RWPE2 (cell line): ENCODE measurements around the gene CYYR1.
A peak's percentile ranks its signal among the peaks of the same experiment; 100 is the strongest.

Source experiments
- ATAC-seq: fragments of 200-7000 bp; cut with Tn5 transposase; 3 replicates; pipeline ENCODE4 v1.9.1; 2021; ENCODE audit warnings: low read depth
- DNase-seq: peaks from one replicate; pipeline ENCODE4 v3.0.0-alpha.2; 2020; ENCODE audit warnings: low spot score
- H3K27ac ChIP-seq: fragments of 450-650 bp; 2 replicates; pipeline ENCODE4 v1.5.1; 2017; ENCODE audit warnings: mild to moderate bottlenecking; ENCODE audit not compliant: poor library complexity, severe bottlenecking
- H3K27me3 ChIP-seq: fragments of 250-450 bp; sonication (Bioruptor Pico); 2 replicates; pipeline ENCODE4 v1.5.1; 2021; ENCODE audit warnings: mild to moderate bottlenecking, moderate library complexity; ENCODE audit not compliant: insufficient read depth, poor library complexity, severe bottlenecking
- H3K36me3 ChIP-seq: fragments of 250-450 bp; sonication (Bioruptor Pico); 2 replicates; pipeline ENCODE4 v1.5.1; 2020; ENCODE audit warnings: low read depth, mild to moderate bottlenecking, moderate library complexity
- H3K4me1 ChIP-seq: fragments of 250-450 bp; sonication (Bioruptor Pico); 2 replicates; pipeline ENCODE4 v1.5.1; 2021; ENCODE audit warnings: mild to moderate bottlenecking, moderate library complexity; ENCODE audit not compliant: insufficient read depth, poor library complexity, severe bottlenecking
- H3K4me3 ChIP-seq: fragments of 250-450 bp; sonication (Bioruptor Pico); 2 replicates; pipeline ENCODE4 v1.5.1; 2021; ENCODE audit warnings: mild to moderate bottlenecking, moderate library complexity; ENCODE audit not compliant: severe bottlenecking
- H3K9me3 ChIP-seq: fragments of 250-450 bp; sonication (Bioruptor Pico); 2 replicates; pipeline ENCODE4 v1.5.1; 2021; ENCODE audit warnings: mild to moderate bottlenecking, moderate library complexity; ENCODE audit not compliant: severe bottlenecking
- TF ChIP-seq, protein P1 (sequence below): fragments of 450-650 bp; IDR thresholded peaks from one replicate; pipeline ENCODE4 v1.5.1; 2017; ENCODE audit warnings: mild to moderate bottlenecking, moderate library complexity; ENCODE audit not compliant: poor library complexity, severe bottlenecking

CYYR1 gene

DNA sequence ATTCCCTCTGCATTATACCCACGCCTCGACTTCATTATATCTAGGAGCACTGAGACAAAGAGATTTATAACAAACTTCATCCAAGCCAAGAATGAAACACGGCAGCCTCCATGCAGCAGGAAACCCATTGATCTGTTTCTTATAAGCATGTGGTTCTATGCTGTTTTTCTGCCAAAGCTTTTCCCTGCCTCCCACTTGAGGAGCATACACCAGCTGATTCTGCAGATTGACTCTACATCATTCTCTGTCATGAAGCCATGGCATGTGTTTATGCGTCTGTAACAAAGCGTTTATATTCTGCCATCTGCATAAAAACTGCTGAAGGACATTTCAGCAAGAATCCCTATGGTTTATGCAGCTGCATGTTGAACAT lies 102.0 kb downstream of the CYYR1 start:
- H3K27me3 ChIP-seq: no peaks in the 10 kb centered on the region
- H3K9me3 ChIP-seq: no peaks in the 10 kb centered on the region
- no peak for ATAC-seq
- H3K4me3 ChIP-seq: no peak overlapping the region
- H3K27ac ChIP-seq: no peak overlapping the region
- no peaks in the 10 kb centered on the region for H3K4me1 ChIP-seq
- no peak for DNase-seq
- H3K36me3 ChIP-seq: no peaks in the 10 kb centered on the region
- TF ChIP-seq, protein P1, sequence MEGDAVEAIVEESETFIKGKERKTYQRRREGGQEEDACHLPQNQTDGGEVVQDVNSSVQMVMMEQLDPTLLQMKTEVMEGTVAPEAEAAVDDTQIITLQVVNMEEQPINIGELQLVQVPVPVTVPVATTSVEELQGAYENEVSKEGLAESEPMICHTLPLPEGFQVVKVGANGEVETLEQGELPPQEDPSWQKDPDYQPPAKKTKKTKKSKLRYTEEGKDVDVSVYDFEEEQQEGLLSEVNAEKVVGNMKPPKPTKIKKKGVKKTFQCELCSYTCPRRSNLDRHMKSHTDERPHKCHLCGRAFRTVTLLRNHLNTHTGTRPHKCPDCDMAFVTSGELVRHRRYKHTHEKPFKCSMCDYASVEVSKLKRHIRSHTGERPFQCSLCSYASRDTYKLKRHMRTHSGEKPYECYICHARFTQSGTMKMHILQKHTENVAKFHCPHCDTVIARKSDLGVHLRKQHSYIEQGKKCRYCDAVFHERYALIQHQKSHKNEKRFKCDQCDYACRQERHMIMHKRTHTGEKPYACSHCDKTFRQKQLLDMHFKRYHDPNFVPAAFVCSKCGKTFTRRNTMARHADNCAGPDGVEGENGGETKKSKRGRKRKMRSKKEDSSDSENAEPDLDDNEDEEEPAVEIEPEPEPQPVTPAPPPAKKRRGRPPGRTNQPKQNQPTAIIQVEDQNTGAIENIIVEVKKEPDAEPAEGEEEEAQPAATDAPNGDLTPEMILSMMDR: no peak

GRCh38 chr21:26470351-26471098 lies 102.6 kb downstream of the CYYR1 start:
- no peaks in the 10 kb centered on the region for H3K27me3 ChIP-seq
- H3K4me1 ChIP-seq: no peaks in the 10 kb centered on the region
- no peak for ATAC-seq
- TF ChIP-seq, protein P1: no peak
- no peaks in the 10 kb centered on the region for H3K36me3 ChIP-seq
- H3K27ac ChIP-seq: no peak overlapping the region
- H3K4me3 ChIP-seq: no peak overlapping the region
- DNase-seq: no peak
- H3K9me3 ChIP-seq: no peaks in the 10 kb centered on the region

DNA sequence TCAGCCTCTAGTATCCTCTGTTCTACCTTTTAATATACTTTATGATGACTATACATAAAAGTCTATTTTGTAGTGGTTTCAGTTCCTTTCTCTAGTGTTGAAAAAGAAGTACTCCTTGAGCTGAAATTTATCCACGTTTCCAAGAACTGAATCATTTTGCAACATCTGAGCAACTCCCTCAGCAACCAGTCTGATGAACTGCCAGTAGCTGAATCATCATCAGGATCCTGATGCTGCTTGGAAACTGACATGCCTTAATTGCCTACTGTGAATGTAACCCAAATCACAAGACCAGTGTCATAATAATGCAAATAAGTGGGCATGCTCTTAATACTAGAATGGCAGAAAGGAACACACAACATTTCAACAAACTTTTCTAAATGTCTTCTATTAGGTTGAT lies 103.3 kb downstream of the CYYR1 start:
- no peaks in the 10 kb centered on the region for H3K27me3 ChIP-seq
- TF ChIP-seq, protein P1: no peak
- ATAC-seq (peak; percentile 85), DNase-seq (no peak)
- no peaks in the 10 kb centered on the region for H3K36me3 ChIP-seq
- H3K9me3 ChIP-seq: no peaks in the 10 kb centered on the region
- H3K4me3 ChIP-seq: no peak overlapping the region
- H3K4me1 ChIP-seq: no peaks in the 10 kb centered on the region
- no peak overlapping the region for H3K27ac ChIP-seq

GRCh38 chr21:26465916-26466315 lies 107.2 kb downstream of the CYYR1 start:
- TF ChIP-seq, protein P1: no peak

GRCh38 chr21:26461500-26461899 lies 111.6 kb downstream of the CYYR1 start:
- H3K27me3 ChIP-seq: no peaks in the 10 kb centered on the region
- no peaks in the 10 kb centered on the region for H3K36me3 ChIP-seq
- H3K4me1 ChIP-seq: peaks cover 10% of the 10 kb centered on the region
- TF ChIP-seq, protein P1: no peak
- no peak overlapping the region for H3K4me3 ChIP-seq
- no peaks in the 10 kb centered on the region for H3K9me3 ChIP-seq
- ATAC-seq (peak; percentile 58; the same call in 2 of the 3 replicates), DNase-seq (no peak)
- H3K27ac ChIP-seq: no peak overlapping the region

More at GRCh38 chr21:26465916-26466315, 107.2 kb downstream of the CYYR1 start:
- H3K9me3 ChIP-seq: no peaks in the 10 kb centered on the region
- H3K36me3 ChIP-seq: no peaks in the 10 kb centered on the region
- ATAC-seq: no peak
- H3K4me3 ChIP-seq: no peak overlapping the region
- H3K27ac ChIP-seq: no peak overlapping the region
- no peaks in the 10 kb centered on the region for H3K27me3 ChIP-seq
- peaks cover 10% of the 10 kb centered on the region for H3K4me1 ChIP-seq
- DNase-seq: no peak
